ENCODE data around the gene PIEZO2.

GRCh38 chr18:10814336-10814735, 335.0 kb downstream of the PIEZO2 start:
- TF ChIP-seq CTCF (IDR thresholded peaks at IDR 0.05) (no peak), POLR2A (IDR thresholded peaks at IDR 0.05) (no peak)

All from esophagus squamous epithelium (tissue), 4 donors.